Keratinocyte (primary cell): ENCODE measurements around the gene CHRNA1. TPM values are rescaled to one million over a fixed set of nuclear protein-coding genes. Genes with fewer than 3 reads are reported as not detected.

Source experiments
- DNase-seq: peaks from one replicate; pipeline ENCODE4 v3.0.0-alpha.2; 2011; ENCODE audit warnings: low read depth, missing footprints, low spot score
- FAIRE-seq: peaks from 2 replicates; lab custom pipeline; 2011; peaks lifted over from hg19 to GRCh38; lab: Jason Lieb, UNC
- H2AFZ ChIP-seq: 2 replicates; pipeline ENCODE4 v1.6.0; 2012; ENCODE audit warnings: low read length, control low read depth, inconsistent platforms; ENCODE audit not compliant: control insufficient read depth
- H3K27ac ChIP-seq: 2 replicates; pipeline ENCODE4 v1.5.1; 2011; ENCODE audit warnings: low read length; ENCODE audit not compliant: control insufficient read depth, insufficient read depth
- H3K27me3 ChIP-seq: 3 replicates; pipeline ENCODE4 v1.6.0; 2011; ENCODE audit warnings: low read length; ENCODE audit not compliant: control insufficient read depth, insufficient read depth; ENCODE audit errors: extremely low read depth
- H3K36me3 ChIP-seq, 2 experiments: 2 replicates in 1 of 2; 3 replicates in 1 of 2; pipeline ENCODE4 v1.5.1; 2011; ENCODE audit warnings: low read length in 2 of 2, mild to moderate bottlenecking in 1 of 2; ENCODE audit not compliant: control insufficient read depth in 2 of 2, insufficient read depth in 2 of 2; ENCODE audit errors: extremely low read depth in 1 of 2
- H3K4me1 ChIP-seq: 3 replicates; pipeline ENCODE4 v1.5.1; 2011; ENCODE audit warnings: low read length; ENCODE audit not compliant: control insufficient read depth, insufficient read depth; ENCODE audit errors: extremely low read depth
- H3K4me2 ChIP-seq: 3 replicates; pipeline ENCODE4 v1.6.0; 2011; ENCODE audit warnings: low read depth, low read length; ENCODE audit not compliant: control insufficient read depth, insufficient read depth; ENCODE audit errors: extremely low read depth
- H3K4me3 ChIP-seq, 3 experiments: fragments of 200-600 bp in 1 of 3; sonication (generic) in 1 of 3; 2 replicates in 2 of 3; 3 replicates in 1 of 3; pipeline ENCODE4 v1.5.1; 2011 to 2016; ENCODE audit warnings: low read length in 3 of 3, mild to moderate bottlenecking in 3 of 3, control low read depth in 2 of 3, inconsistent platforms in 1 of 3, low read depth in 1 of 3, mixed read lengths in 1 of 3, mixed run types in 1 of 3, moderate library complexity in 1 of 3; ENCODE audit not compliant: control insufficient read depth in 2 of 3, insufficient read depth in 2 of 3; ENCODE audit errors: extremely low read depth in 1 of 3
- H3K79me2 ChIP-seq: 2 replicates; pipeline ENCODE4 v1.6.0; 2012; ENCODE audit warnings: low read length; ENCODE audit not compliant: control insufficient read depth, insufficient read depth
- H3K9ac ChIP-seq: 3 replicates; pipeline ENCODE4 v1.6.0; 2011; ENCODE audit warnings: low read length; ENCODE audit not compliant: control insufficient read depth, insufficient read depth; ENCODE audit errors: extremely low read depth
- H3K9me1 ChIP-seq: 3 replicates; pipeline ENCODE4 v1.6.0; 2011; ENCODE audit warnings: low read length; ENCODE audit not compliant: control insufficient read depth, insufficient read depth; ENCODE audit errors: extremely low read depth
- H3K9me3 ChIP-seq: 2 replicates; pipeline ENCODE4 v1.5.1; 2012; ENCODE audit warnings: low read depth, low read length; ENCODE audit not compliant: control insufficient read depth
- H4K20me1 ChIP-seq: 3 replicates; pipeline ENCODE4 v1.6.0; 2011; ENCODE audit warnings: low read length; ENCODE audit not compliant: control insufficient read depth, insufficient read depth; ENCODE audit errors: extremely low read depth
- CTCF ChIP-seq, 3 experiments: IDR thresholded peaks in 1 of 3; conservative IDR thresholded peaks in 1 of 3; optimal IDR thresholded peaks in 1 of 3; 2 replicates in 2 of 3; 3 replicates in 1 of 3; pipeline versions ENCODE3 to v1.5.1; 2011; ENCODE audit warnings: low read length in 3 of 3, mild to moderate bottlenecking in 3 of 3, moderate library complexity in 2 of 3, control low read depth in 1 of 3, inconsistent platforms in 1 of 3; ENCODE audit not compliant: insufficient read depth in 2 of 3; ENCODE audit errors: extremely low read depth in 1 of 3
- EZH2 ChIP-seq: IDR thresholded peaks from one replicate; pipeline ENCODE4 v1.6.1; 2012; ENCODE audit warnings: inconsistent platforms, mild to moderate bottlenecking, low read length, moderate library complexity
- dilution Hi-C: fragments of 300-500 bp; cut with MboI; formaldehyde crosslinking; loops from one replicate; pipeline ENCODE4 v1.7.0; 2020; ENCODE audit warnings: low sequenced_read_pairs; ENCODE audit not compliant: extremely low pct_ligation_motif_present
- polyA plus RNA-seq, 5 experiments: library from polyadenylated mRNA; depleted of rRNA in 3 of 5; stranded (reverse) in 3 of 5; stranded (forward) in 1 of 5; unstranded in 1 of 5; fragments of >200 nt; gene quantifications; 1 replicate in 1 of 5; 2 replicates in 3 of 5; 3 replicates in 1 of 5; pipeline versions ENCODE4 v1.2.1 to v1.2.3, GENCODE V29; 2011 to 2012; ENCODE audit warnings: missing spikeins in 2 of 5, low read depth in 1 of 5, low replicate concordance in 1 of 5

The CHRNA1 gene
- polyA plus RNA-seq, 1 donor (not counting 4 experiments of a cell fraction or from before 2014, with no cell fraction given), result not detected

DNA sequence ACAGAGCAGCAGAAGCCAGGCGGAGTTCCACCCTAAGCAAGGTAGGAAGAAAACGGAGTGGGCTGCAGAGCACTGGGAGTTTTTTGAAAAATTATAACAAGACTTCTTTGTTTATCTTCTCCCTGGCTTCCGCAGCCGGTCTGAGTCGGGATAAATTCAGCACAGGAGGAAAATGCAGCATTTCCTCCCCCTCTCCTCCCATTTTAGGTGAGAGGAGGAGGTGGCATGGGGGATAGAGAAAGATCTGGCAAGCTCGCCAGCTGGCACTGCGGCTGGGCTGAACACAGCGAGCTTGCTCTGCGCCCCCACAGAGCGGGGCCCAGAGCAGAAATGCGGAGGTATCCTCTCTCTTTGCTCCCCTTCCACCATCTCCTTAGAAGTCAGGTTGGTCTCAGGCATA, 17.7 kb upstream of the CHRNA1 start:
- Histone ChIP-seq H3K36me3 (no peaks in the 10 kb centered on the region), H2AFZ (no peak overlapping the region), H3K27ac (no peak overlapping the region), H3K9me1 (no peaks in the 10 kb centered on the region), H3K4me3 (no peak overlapping the region), H3K4me2 (no peak overlapping the region), H4K20me1 (no peaks in the 10 kb centered on the region), H3K79me2 (no peaks in the 10 kb centered on the region), H3K4me1 (no peaks in the 10 kb centered on the region), H3K9me3 (no peaks in the 10 kb centered on the region), H3K9ac (no peak overlapping the region), H3K27me3 (no peaks in the 10 kb centered on the region)
- no peak for FAIRE-seq
- TF ChIP-seq EZH2 (no peak), CTCF (optimal IDR thresholded peaks at IDR 0.05 in 1 of 3, IDR thresholded peaks at IDR 0.05 in 1 of 3, conservative IDR thresholded peaks at IDR 0.05 in 1 of 3; ENCODE audit: extremely low read depth in 1 of 3, insufficient read depth in 2 of 3, low read length in 3 of 3) (no peak)
- DNase-seq, result no peak
- dilution Hi-C loops, result no loop called here

DNA sequence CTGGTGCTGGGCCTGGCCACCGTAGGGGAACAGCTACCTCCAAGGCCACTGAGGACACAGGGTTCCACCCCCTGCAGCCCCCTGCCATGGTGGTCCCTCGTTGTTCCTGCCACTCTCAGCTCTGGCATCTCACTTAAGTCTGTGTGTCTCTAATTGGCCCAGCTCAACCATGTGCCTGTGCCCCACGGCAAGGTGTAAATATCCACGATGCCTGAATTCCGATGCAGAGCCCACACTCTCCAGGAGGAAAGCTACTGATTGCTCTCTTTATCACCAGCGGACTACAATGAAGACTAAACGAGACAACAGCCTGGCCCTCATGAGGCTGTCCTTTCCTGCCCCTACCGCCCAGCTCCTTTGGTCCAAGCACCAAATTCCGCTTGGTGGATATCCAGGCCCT, 17.0 kb upstream of the CHRNA1 start:
- no peak for TF ChIP-seq EZH2
- no peak for TF ChIP-seq CTCF (optimal IDR thresholded peaks at IDR 0.05 in 1 of 3, IDR thresholded peaks at IDR 0.05 in 1 of 3, conservative IDR thresholded peaks at IDR 0.05 in 1 of 3; ENCODE audit: extremely low read depth in 1 of 3, insufficient read depth in 2 of 3, low read length in 3 of 3)
- Histone ChIP-seq H3K27me3 (no peaks in the 10 kb centered on the region), H3K4me3 (no peak overlapping the region), H3K4me1 (no peaks in the 10 kb centered on the region), H3K9me1 (no peaks in the 10 kb centered on the region), H4K20me1 (no peaks in the 10 kb centered on the region), H3K9me3 (no peaks in the 10 kb centered on the region), H3K27ac (no peak overlapping the region), H3K4me2 (no peak overlapping the region), H3K36me3 (no peaks in the 10 kb centered on the region), H2AFZ (no peak overlapping the region), H3K79me2 (no peaks in the 10 kb centered on the region), H3K9ac (no peak overlapping the region)
- no peak for DNase-seq
- no peak for FAIRE-seq
- dilution Hi-C loops, result no loop called here
